Posterior vena cava (tissue), 2 donors: ENCODE measurements around the gene EEA1. TPM values are rescaled to one million over a fixed set of nuclear protein-coding genes. Genes with fewer than 3 reads are reported as not detected.

Source experiments
- DNase-seq: peaks from one replicate; pipeline ENCODE4 v3.0.0-alpha.2; 2020; ENCODE audit warnings: low spot score
- intact Hi-C, 2 donors: fragments of 100-400 bp; cut with DNase I; formaldehyde crosslinking; loops; one replicate each; pipeline versions ENCODE4 v1.14.1 to v1.14.2; 2022 to 2023
- total RNA-seq, 2 donors: library from RNA; stranded (reverse); fragmentation: NEBNext Ultra II Directional; extraction: Animal tissue kit (Norgen Biotek cat#: 25700); gene quantifications; one replicate each; pipeline ENCODE4 v1.2.1, GENCODE V29; 2021
- donor health status: DM: yes; HTN: yes; CAD: no.
- donor health status: DM: yes; HTN: yes; CAD: no.

EEA1 gene
- total RNA-seq, 2 donors from 2014 or later, result 42.4 to 48.2 TPM

DNA sequence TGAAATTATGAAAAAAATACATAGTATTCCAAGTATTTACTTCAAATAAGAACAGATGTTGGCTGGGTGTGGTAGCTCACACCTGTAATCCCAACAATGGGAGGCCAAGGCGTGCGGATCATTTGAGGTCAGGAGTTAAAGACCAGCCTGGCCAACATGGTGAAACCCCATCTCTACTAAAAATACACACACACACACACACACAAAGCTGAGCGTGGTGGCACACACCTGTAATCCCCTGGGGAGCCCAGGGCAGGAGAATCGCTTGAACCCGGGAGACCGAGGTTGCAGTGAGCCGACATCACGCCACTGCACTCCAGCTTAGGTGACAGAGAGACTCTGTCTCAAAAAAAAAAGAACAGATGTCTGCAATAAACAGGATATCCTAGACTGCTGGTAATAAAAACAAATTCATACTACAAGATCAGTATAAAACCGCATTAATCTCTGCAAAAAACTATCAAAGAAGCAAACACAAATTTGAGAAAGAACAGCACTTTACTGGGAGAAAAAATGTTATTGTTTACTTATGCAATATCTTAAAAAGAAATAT is 23.8 kb downstream of the EEA1 start:
- no peak for DNase-seq
- intact Hi-C loops, result no loop called here

DNA sequence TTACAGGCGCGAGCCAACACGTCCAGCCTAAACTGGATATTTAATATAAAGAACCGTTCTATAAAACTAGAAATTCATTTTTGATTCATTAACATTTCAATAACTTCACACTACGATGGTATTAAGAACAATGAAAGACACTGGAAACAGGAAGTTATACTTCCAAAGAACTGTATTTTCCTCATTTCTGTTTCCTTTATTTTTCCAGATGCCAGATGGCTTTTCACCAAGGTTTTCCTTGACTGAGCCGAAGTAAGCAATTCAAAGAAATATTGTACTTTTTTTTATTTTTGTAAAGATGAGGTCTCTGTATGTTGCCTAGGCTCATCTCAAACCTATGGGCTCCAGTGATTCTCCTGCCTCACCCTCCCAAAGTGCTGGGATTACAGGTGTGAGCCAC is 28.2 kb downstream of the EEA1 start:
- no peak for DNase-seq
- intact Hi-C loops, result no loop called here

DNA sequence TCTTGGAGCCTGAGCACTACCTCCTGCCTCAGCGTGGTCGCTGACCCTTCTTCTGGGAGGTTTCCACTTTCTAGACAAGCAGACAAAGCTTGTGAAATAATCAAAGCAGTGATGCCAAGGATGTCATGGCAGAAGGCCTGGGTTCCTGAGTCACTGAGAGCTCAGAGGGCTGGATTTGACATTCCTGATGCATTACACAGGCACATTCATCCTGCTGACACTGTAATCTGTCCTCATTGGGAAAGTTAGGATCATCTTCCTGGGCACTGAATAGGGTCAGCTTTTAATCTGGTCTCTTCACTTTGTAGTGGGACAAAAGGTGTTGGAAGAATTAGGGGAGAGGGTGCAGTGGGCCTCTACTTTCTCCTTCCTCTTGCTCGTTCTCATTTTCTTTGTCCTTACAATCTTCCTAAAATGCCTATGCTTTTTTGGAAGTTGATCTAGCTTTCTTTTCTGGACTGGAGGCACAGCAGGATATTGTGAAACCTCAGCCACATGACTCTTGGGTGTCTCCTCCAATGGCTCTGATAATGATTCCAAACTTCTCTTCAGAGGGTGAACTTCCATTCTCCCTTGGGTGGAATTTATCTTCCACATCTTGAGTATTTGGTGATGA is 29.6 kb downstream of the EEA1 start:
- intact Hi-C loops, result no loop called here
- peak; percentile 94 for DNase-seq

DNA sequence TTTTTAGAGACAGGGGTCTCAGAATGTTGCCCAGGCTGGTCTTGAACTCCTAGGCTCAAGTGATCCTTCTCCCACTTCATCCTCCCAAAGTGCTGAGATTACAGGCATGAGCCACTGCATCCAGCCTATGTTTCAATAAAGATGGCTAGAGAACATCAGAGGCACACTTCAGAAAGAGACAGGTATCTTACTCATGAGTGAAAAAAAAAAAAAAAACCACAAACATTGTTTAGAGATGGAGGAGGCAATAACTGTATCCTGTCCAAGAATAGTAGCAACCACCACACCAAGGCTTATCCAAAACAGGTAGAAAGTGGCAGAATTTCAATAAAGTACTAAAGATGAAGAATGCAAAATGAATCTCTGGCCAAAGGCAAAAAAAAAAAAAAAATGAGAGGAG is 30.3 kb downstream of the EEA1 start:
- no peak for DNase-seq
- intact Hi-C loops, result no loop called here

DNA sequence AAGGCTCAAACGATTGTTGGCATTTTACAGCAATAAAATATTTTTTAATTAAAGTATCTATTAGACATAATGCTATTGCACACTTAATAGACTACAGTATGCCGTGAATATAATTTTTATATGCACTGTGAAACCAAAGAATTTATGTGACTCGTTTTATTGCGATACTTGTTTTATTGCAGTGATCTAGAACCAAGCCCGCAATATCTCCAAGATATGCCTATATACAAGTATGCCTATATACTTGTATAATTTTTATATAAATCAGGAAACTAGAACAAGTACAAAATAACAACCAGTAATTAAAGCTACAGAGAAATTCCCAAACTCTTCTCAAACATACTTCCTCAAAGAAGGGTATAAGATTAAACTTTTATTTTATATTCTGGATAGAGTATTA is 31.3 kb downstream of the EEA1 start:
- intact Hi-C loops, result no loop called here
- DNase-seq, result no peak

DNA sequence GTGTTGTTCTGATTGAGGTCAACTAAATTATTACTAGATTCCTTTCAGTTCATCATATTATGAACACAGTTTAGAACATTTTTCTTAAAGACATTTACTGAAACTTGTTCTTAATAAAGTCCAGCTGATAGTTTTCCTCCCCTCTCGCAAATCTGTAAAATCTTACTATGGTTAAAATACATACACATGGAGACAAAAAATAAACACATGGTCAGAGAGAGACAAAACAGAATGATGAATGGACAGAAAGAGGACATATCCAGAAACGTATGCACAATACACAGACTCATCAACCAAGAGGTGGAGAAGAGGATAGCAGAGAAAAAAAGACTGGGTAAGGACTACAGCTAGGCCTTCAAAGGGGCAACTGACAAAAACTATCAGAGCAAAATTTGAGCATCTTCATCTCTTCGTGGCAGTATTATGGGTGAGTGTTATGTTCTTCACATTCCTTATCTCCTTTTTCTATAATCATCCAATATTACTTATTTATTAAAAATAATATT is 38.4 kb downstream of the EEA1 start:
- intact Hi-C loops, result no loop called here
- no peak for DNase-seq

DNA sequence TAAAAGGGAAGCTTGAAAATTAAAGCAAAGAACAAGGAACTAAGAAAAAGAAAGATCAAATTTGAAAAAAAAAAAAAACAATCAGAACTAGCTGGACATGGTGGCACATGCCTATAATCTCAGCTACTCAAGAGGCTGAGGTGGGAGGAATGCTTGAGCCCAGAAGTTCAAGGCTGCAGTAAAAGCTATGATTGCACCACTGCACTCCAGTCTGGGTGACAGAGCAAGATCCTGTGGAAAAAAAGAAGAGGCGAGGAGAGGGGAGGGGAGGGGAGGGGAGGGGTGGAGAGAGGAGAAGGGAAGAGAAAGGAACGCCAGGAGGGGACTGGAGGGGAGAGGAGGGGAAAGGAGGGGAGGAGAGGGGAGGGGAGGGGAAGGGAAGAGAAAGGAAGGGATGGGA is 43.0 kb downstream of the EEA1 start:
- intact Hi-C loops, result no loop called here
- no peak for DNase-seq

DNA sequence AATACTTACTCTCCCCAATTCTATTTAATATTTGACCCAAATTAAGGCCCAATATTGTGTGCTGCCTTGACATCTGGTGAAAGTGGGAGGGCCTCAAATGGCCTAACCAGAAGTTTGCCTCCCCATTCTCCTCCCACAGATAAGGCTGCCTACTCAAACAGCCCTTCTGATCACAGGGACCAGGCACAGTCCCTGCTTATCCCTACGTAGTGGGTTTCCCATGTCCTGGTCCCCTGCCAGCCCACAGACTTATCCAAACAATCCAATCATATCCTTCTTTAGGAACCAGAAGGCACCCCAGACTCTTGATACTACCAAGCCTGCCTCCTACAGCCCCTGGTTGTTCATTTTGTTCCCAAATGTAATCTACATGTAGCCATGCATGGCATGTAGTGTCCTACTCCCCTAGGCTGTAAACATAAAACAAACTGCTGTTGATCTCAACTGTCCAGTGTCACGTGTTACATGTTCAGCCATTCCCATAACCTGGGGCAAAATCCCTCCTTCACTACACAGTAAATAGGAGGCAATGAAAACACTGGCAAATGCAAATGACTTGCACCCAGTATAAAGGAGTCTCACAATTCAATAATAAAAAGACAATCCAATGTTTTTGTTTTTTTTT is 49.3 kb downstream of the EEA1 start:
- DNase-seq, result no peak
- intact Hi-C loops, result no loop called here

DNA sequence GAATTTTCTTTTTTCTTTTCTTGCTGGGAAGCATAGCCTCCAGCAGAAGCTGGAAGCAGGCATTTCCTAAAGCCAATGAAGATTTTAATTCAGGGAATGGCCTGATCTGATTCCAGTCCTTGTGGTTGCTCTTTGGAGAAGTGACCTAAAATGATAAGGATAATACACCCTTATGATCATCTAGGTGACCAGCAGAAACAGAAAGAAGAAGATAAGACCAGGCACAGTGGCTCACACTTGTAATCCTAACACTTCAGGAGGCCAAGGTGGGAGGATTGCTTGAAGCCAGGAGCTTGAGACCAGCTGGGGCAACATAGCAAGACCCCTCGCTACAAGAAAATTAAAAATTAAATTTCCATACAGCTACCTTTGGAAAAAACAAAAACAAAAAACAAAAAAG is 51.2 kb downstream of the EEA1 start:
- intact Hi-C loops, result no loop called here
- no peak for DNase-seq

DNA sequence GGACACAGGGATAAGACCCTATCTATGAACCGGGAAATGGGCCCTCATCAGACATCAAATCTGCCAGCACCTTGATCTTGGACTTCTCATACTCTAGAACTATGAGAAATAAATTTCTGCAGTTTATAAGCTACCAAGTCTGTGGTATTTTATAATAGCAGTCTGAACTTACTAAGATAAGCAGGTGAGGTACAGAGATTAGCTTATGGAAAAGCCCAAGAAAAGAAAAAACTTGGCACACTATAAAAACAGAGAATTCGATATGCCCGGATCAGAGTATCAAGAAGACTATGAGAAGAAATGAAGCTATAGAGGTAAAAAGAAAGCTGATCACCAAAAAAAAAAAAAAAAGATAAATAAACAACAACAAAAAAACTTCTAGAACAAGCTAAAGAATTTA is 52.6 kb downstream of the EEA1 start:
- DNase-seq, result no peak
- intact Hi-C loops, result no loop called here

DNA sequence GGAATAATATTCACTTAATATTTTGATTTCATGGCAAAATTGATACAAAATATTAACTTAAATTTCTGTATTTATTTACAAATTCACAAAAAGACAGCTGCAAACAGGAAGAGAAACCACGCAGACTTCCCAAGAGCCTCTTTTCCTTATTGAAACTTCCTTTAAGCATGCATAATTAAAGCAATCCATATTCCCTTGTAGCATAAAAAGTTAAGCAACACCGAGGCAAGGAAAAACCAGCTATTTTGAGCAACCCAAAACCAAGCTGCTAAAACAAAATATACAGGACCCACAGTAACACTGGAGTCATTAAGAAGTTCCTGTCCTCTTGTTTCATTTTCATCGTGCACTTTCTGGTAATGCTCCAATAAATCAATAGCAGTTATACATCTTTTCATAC is 58.0 kb downstream of the EEA1 start:
- DNase-seq, result no peak
- intact Hi-C loops, result no loop called here

DNA sequence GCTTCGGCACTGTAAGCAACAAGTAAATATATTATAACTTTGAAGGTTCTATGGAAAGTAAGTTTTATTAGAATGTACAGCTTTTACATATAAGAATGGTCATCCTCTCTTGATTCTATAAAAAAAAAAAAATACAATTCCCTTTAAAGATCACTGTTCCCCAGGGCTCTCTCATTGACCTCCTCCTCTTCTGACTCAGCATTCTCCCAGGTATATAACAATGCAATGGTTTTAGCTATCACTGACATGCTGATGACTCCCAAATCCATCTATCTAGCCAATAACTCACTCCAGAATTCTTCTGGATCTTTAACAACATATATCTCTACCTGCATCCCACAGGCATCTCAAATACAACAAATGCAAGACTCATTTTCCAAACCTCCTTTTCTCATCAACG is 62.7 kb downstream of the EEA1 start:
- no peak for DNase-seq
- intact Hi-C loops, result no loop called here

DNA sequence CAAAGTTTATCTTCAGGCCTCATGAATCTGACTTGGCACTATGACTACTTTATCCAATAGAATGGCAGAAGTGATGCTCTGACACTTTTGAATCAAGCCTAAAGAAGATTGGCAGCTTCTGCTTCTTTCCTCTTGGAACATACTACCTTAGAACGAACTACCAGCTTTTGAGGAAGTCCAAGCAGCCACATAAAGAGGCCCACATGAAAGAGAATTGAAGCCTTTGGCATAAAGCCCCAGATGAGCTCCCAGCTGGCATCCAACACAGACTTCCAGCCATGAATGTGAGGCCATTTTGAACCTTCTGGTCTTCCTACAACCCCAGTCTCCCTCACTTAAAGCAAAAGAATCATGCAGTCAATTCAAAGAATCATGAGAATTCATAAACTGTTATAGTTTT is 65.8 kb downstream of the EEA1 start:
- intact Hi-C loops, result no loop called here
- DNase-seq, result no peak

DNA sequence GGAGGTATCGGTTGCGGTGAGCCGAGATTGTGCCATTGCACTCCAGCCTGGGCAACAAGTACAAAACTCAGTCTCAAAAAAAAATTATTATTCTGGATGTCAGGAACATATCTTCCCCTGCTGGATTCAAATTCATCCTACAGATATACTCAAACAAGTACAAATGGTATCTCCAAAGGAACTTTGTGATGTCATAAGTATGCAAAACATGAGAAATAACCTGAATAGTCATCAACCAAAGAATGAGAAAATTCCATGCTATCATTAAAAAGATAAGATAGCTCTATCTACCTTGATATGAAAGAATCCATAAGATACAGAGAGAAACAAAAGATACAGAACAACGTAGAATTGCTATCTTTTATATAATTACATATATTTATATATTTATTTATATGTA is 67.7 kb downstream of the EEA1 start:
- DNase-seq, result no peak
- intact Hi-C loops, result no loop called here

DNA sequence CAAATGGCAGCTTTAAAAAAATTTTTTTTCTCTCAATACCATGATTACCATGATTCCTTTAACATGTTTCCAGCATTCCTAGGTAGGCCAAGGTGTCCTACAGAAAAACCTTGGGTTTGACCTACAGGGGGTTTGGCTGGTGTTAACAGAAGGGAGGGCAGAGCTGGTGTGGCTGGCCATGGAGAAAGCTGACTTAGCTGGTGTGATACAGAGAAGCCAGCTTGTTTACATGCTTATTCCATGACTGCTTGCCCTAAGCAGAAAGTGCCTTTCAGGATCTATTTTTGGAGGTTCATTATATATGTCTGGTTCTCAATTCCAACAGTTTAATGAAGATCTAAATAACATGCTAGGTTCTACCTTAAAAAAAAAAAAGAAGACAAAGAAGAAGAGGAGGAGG is 68.6 kb downstream of the EEA1 start:
- DNase-seq, result no peak
- intact Hi-C loops, result no loop called here

DNA sequence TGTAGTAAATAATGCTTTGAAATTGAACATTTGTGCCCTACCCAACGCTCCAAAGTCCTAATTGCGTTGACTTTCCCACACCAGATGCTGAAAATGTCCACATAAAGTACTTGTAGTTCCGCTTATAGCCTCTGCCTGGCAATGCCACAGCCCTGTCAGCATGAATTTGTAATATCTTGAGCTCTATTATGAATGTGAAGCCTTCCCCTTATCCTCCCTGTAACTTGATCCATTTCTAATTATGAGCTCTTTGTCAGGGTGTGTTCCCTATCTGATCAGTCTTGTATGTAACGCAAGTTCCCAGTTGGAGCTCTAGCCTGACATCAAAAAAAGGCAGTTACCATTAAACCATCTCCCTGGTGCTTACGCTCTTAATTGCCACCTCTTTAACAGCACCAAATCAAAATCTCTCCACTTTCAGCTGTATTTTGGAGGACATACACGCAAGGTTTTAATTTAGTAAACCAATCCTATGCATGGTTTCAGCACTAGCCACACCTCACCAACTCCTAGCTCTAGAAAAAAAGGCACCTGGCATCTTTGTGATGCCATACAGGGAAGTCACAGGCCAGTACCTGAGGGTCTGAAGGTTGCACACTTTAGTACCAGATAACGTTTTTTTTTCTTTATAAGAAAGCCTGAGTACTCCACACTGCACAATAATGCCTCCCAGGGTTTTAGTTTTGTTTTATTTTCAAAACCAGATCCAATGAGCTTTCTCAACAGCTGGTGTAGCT is 69.3 kb downstream of the EEA1 start:
- intact Hi-C loops, result no loop called here
- no peak for DNase-seq

DNA sequence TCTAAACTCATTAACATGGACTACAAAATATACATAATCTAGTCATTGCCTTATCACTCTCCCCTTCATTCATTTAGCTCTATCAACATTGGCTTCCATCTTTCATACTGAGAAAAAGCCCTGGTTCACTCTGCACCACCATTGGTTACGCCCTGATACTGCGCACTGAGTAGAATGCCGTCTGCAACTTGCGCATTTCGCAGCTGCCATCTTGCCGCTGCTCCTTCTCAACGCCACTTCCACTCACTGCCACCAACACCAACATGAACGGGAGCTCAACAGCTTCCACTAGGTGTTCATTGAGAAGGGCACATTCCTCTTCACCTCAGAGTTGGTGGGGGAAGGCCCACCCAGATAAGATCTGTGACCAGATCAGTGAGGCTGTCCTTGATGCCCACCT is 71.3 kb downstream of the EEA1 start:
- no peak for DNase-seq
- intact Hi-C loops, result no loop called here

DNA sequence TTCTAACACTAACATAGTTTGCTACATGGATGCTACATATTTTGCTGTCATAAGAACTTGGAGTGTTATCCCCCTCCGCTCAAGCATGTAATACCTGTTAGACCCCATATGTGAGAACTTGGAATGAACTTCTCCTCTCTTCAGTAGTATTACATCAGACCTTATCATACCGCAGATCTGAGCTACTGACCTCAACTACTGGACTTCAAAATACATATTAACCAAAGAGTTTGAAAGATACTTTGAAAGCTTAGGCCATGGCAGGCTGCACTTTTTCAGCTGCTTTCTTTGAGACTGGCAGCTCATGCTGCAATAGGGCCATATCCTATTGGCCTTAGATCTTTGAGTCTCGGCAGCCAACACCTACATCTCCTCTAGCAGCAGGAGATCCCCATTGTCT is 74.8 kb downstream of the EEA1 start:
- intact Hi-C loops, result no loop called here
- DNase-seq, result no peak

DNA sequence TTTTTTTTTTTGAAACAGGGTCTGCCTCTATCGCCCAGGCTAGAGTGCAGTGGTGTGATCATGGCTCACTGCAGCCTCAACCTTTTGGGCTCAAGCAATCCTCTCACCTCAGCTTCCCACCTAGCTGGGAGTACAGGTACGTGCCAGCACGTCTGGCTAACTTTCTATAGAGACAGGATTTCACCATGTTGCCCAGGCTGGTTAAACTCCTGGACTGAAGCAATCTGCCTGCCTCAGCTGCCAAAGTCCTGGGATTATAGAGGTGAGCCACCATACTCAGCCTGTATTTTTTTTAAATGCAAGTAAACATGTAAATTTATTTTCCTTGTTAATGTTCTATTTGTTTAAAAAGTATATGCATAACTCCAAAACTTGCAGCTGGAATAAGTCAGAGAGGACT is 80.4 kb downstream of the EEA1 start:
- DNase-seq, result no peak
- intact Hi-C loops, result no loop called here

DNA sequence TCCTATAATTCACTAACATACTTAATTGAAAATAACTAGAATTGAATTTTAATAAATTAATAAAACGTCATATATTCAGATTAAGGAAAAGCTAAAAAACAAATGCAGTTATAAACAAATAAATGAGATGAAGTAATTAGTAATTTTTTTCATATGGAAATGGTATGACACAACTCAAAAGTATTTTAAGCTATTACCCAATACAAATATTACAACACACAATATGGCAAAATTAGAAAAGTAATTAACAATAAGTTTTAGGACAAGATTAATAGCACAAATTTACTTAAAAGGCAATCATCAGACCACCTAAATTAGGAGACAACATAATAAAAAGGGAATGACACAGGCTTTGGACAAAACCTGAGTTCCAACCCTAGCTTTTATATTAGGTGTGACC is 81.7 kb downstream of the EEA1 start:
- no peak for DNase-seq
- intact Hi-C loops, result no loop called here

DNA sequence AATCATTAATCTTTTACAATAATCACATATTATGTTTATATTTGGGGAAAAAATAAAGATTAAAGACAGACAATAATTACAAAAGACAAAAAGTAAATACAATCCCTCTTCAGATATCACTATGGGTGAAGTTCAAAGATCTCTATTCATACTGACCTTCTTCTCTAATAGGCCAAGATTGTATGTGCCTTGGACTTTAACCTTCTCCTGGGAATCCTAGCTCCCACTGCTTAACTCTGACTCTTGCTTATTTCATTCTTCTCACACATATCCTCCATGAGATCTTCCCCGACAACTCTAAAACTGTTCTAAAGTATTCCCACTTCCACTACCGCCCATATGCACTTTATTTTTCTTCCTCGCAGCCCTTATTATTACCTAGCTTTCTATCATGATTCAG is 83.8 kb downstream of the EEA1 start:
- no peak for DNase-seq
- intact Hi-C loops, result no loop called here
